MM.1S (cell line): Measurements from ENCODE around the gene NDFIP2.

ENCODE experiments used
- CTCF ChIP-seq: fragments of 300-600 bp; sonication (generic); IDR thresholded peaks from 2 replicates; pipeline ENCODE4 v1.5.1; 2016; ENCODE audit warnings: antibody characterized with exemption, low read length, mixed read lengths
- EZH2 ChIP-seq: fragments of 300-600 bp; sonication (generic); optimal IDR thresholded peaks from 2 replicates; pipeline ENCODE3; 2017; ENCODE audit warnings: low read depth, mild to moderate bottlenecking, antibody characterized with exemption, low read length, mixed read lengths
- EZH2phosphoT487 ChIP-seq: fragments of 300-600 bp; sonication (generic); IDR thresholded peaks from 2 replicates; pipeline ENCODE4 v1.6.1; 2018; ENCODE audit warnings: antibody characterized with exemption, low read length

DNA sequence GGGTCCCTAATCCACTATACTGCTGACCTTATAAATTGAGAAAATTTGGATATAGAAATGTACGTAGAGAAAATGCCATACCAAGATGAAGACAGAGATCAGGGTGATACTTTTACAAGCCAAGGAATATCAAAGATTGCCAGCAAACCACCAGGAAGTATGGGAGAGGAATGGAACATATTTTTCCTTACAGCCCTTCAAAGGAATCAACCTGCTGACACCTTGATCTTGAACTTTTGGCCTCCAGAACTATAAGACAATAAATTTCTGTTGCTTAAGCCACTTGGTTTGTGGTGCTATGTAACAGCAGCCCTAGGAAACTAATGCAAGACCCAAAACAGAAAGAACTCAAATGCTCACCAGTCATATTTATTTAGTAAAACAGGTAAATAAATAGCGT lies 10.3 kb upstream of the NDFIP2 start:
- TF ChIP-seq CTCF (no peak), EZH2 (no peak), EZH2phosphoT487 (no peak)
